Measurements from ENCODE around the gene ARHGAP19.

Gene ARHGAP19

GRCh38 chr10:97207756-97208346 is 84.6 kb downstream of the ARHGAP19 start:
- no peak overlapping the region for H2AFZ ChIP-seq (ENCODE audit: low read depth, low read length)
- TF ChIP-seq EZH2 (IDR thresholded peaks at IDR 0.05; ENCODE audit: borderline replicate concordance, low read depth, low read length, severe bottlenecking), result no peak
- no peak for TF ChIP-seq CTCF (IDR thresholded peaks at IDR 0.05; ENCODE audit: borderline replicate concordance, extremely low read depth, low read length, poor library complexity, severe bottlenecking)
- peaks cover 9% of the 10 kb centered on the region for H4K20me1 ChIP-seq (ENCODE audit: insufficient read depth, low read length)
- no peak overlapping the region for H3K4me3 ChIP-seq (ENCODE audit: low read depth in 1 of 2, low read length in 2 of 2)
- no peak overlapping the region for H3K4me2 ChIP-seq (ENCODE audit: insufficient read depth, low read length)
- H3K9ac ChIP-seq (ENCODE audit: low read depth, low read length), result no peak overlapping the region
- H3K27ac ChIP-seq (ENCODE audit: low read length), result no peak overlapping the region
- H3K79me2 ChIP-seq (ENCODE audit: insufficient read depth, low read length), result no peaks in the 10 kb centered on the region
- no peaks in the 10 kb centered on the region for H3K27me3 ChIP-seq (ENCODE audit: insufficient read depth, low read length, poor library complexity)
- no peak for DNase-seq
- H3K4me1 ChIP-seq (ENCODE audit: insufficient read depth, low read length), result no peaks in the 10 kb centered on the region
- no peaks in the 10 kb centered on the region for H3K36me3 ChIP-seq (ENCODE audit: insufficient read depth, low read length)
- H3K9me3 ChIP-seq (ENCODE audit: insufficient read depth, low read length, severe bottlenecking), result no peaks in the 10 kb centered on the region
- ATAC-seq (ENCODE audit: insufficient read depth, low read depth), result no peak

- ATAC-seq (ENCODE audit: insufficient read depth, low read depth), result no peak
- no peak for TF ChIP-seq EZH2 (IDR thresholded peaks at IDR 0.05; ENCODE audit: borderline replicate concordance, low read depth, low read length, severe bottlenecking)
- no peak for TF ChIP-seq CTCF (IDR thresholded peaks at IDR 0.05; ENCODE audit: borderline replicate concordance, extremely low read depth, low read length, poor library complexity, severe bottlenecking)
Observed at GRCh38 chr10:97207131-97207530, 85.3 kb downstream of the ARHGAP19 start.

GRCh38 chr10:97204826-97205679 is 87.4 kb downstream of the ARHGAP19 start:
- TF ChIP-seq EZH2 (IDR thresholded peaks at IDR 0.05; ENCODE audit: borderline replicate concordance, low read depth, low read length, severe bottlenecking) (no peak), CTCF (IDR thresholded peaks at IDR 0.05; ENCODE audit: borderline replicate concordance, extremely low read depth, low read length, poor library complexity, severe bottlenecking) (no peak)
- ATAC-seq (ENCODE audit: insufficient read depth, low read depth), result no peak
- H3K36me3 ChIP-seq (ENCODE audit: insufficient read depth, low read length), result no peaks in the 10 kb centered on the region
- H2AFZ ChIP-seq (ENCODE audit: low read depth, low read length), result no peak overlapping the region
- H3K9me3 ChIP-seq (ENCODE audit: insufficient read depth, low read length, severe bottlenecking), result no peaks in the 10 kb centered on the region
- DNase-seq, result no peak
- no peaks in the 10 kb centered on the region for H3K4me1 ChIP-seq (ENCODE audit: insufficient read depth, low read length)
- no peaks in the 10 kb centered on the region for H3K79me2 ChIP-seq (ENCODE audit: insufficient read depth, low read length)
- no peak overlapping the region for H3K4me2 ChIP-seq (ENCODE audit: insufficient read depth, low read length)
- peaks cover 4% of the 10 kb centered on the region; the same call in 1 of the 2 replicates for H4K20me1 ChIP-seq (ENCODE audit: insufficient read depth, low read length)
- H3K4me3 ChIP-seq (ENCODE audit: low read depth in 1 of 2, low read length in 2 of 2), result no peak overlapping the region
- H3K27me3 ChIP-seq (ENCODE audit: insufficient read depth, low read length, poor library complexity), result no peaks in the 10 kb centered on the region
- H3K27ac ChIP-seq (ENCODE audit: low read length), result no peak overlapping the region
- no peak overlapping the region for H3K9ac ChIP-seq (ENCODE audit: low read depth, low read length)

More at GRCh38 chr10:97207131-97207530, 85.3 kb downstream of the ARHGAP19 start:
- H2AFZ ChIP-seq (ENCODE audit: low read depth, low read length), result no peak overlapping the region
- H3K4me2 ChIP-seq (ENCODE audit: insufficient read depth, low read length), result no peak overlapping the region
- no peak overlapping the region for H3K9ac ChIP-seq (ENCODE audit: low read depth, low read length)
- no peak overlapping the region for H3K4me3 ChIP-seq (ENCODE audit: low read depth in 1 of 2, low read length in 2 of 2)
- no peak overlapping the region for H3K27ac ChIP-seq (ENCODE audit: low read length)
- H3K36me3 ChIP-seq (ENCODE audit: insufficient read depth, low read length), result no peaks in the 10 kb centered on the region
- peaks cover 9% of the 10 kb centered on the region for H4K20me1 ChIP-seq (ENCODE audit: insufficient read depth, low read length)
- H3K9me3 ChIP-seq (ENCODE audit: insufficient read depth, low read length, severe bottlenecking), result no peaks in the 10 kb centered on the region
- H3K27me3 ChIP-seq (ENCODE audit: insufficient read depth, low read length, poor library complexity), result no peaks in the 10 kb centered on the region
- no peak for DNase-seq
- H3K79me2 ChIP-seq (ENCODE audit: insufficient read depth, low read length), result no peaks in the 10 kb centered on the region
- H3K4me1 ChIP-seq (ENCODE audit: insufficient read depth, low read length), result no peaks in the 10 kb centered on the region
